Measurements from ENCODE around the gene CGREF1. TPM values are rescaled to one million over a fixed set of nuclear protein-coding genes. Genes with fewer than 3 reads are reported as not detected.
A peak's percentile ranks its signal among the peaks of the same experiment; 100 is the strongest.
"Not testable (repeated sequence)": the region's sequence is repeated elsewhere in the genome, so short reads cannot be mapped to it uniquely, and the experiment has no call there.

Gene CGREF1
- total RNA-seq, 2 experiments from 2014 or later, result not detected

- CTCF ChIA-PET (ENCODE audit: unreplicated experiment), result interaction anchor here (0.6 to 1.1 kb wide), 3 partner anchors 19 to 226 kb away, joined by 3 to 6 read pairs (median 3); no protein-coding TSS in a partner anchor
- no TSS peak for BruUV-seq (replicated peaks)
- Histone ChIP-seq H2AFZ (ENCODE audit: low read length) (peak overlapping the region; percentile 48; the same call in 1 of the 2 replicates), H3K79me2 (ENCODE audit: insufficient read depth, low read depth, low read length) (no peaks in the 10 kb centered on the region), H3K4me1 (ENCODE audit: insufficient read depth, low read length, poor library complexity, severe bottlenecking) (peaks cover 79% of the 10 kb centered on the region), H4K20me1 (ENCODE audit: insufficient read depth, low read length) (no peaks in the 10 kb centered on the region), H3K9me3 (ENCODE audit: low read length) (no peaks in the 10 kb centered on the region), H3K4me3 (ENCODE audit: low read depth, low read length, poor library complexity, severe bottlenecking) (no peak overlapping the region), H3K27ac (ENCODE audit: low read depth, low read length, poor library complexity, severe bottlenecking) (peak overlapping the region; percentile 46), H3K4me2 (ENCODE audit: low read length) (peak overlapping the region; percentile 35), H3K36me3 (ENCODE audit: insufficient read depth, low read length) (no peaks in the 10 kb centered on the region), H3K9me2 (ENCODE audit: insufficient read depth, low read length) (no peaks in the 10 kb centered on the region)
- peak; percentile 59 for DNase-seq (ENCODE audit: low spot score)
- POLR2A ChIA-PET, result interaction anchor here (0.6 to 1.1 kb wide), 4 partner anchors 10 to 25 kb away, joined by 3 to 6 read pairs (median 4); no protein-coding TSS in a partner anchor
- intact Hi-C loops (cut with micrococcal nuclease; ENCODE audit: unreplicated experiment), result no loop called here
- TF ChIP-seq EZH2phosphoT487 (IDR thresholded peaks at IDR 0.05; ENCODE audit: borderline replicate concordance, low read depth, low read length), result no peak
- no peak for TF ChIP-seq CTCF (conservative IDR thresholded peaks at IDR 0.05; ENCODE audit: low read length)
Observed at GRCh38 chr2:27077231-27077630, 41.7 kb downstream of the CGREF1 start.

GRCh38 chr2:27076323-27076722, 42.6 kb downstream of the CGREF1 start:
- Histone ChIP-seq H3K4me1 (ENCODE audit: insufficient read depth, low read length, poor library complexity, severe bottlenecking) (peaks cover 73% of the 10 kb centered on the region), H3K27ac (ENCODE audit: low read depth, low read length, poor library complexity, severe bottlenecking) (peak overlapping the region; percentile 81), H3K9me3 (ENCODE audit: low read length) (no peaks in the 10 kb centered on the region), H3K9me2 (ENCODE audit: insufficient read depth, low read length) (no peaks in the 10 kb centered on the region), H3K4me3 (ENCODE audit: low read depth, low read length, poor library complexity, severe bottlenecking) (no peak overlapping the region), H4K20me1 (ENCODE audit: insufficient read depth, low read length) (no peaks in the 10 kb centered on the region), H3K4me2 (ENCODE audit: low read length) (no peak overlapping the region), H3K79me2 (ENCODE audit: insufficient read depth, low read depth, low read length) (peaks cover 1% of the 10 kb centered on the region; the same call in 1 of the 2 replicates), H3K36me3 (ENCODE audit: insufficient read depth, low read length) (no peaks in the 10 kb centered on the region), H2AFZ (ENCODE audit: low read length) (no peak overlapping the region; the same call in 1 of the 2 replicates)
- TF ChIP-seq CTCF (conservative IDR thresholded peaks at IDR 0.05; ENCODE audit: low read length), result no peak
- no peak for TF ChIP-seq EZH2phosphoT487 (IDR thresholded peaks at IDR 0.05; ENCODE audit: borderline replicate concordance, low read depth, low read length)
- ChIA-PET CTCF (ENCODE audit: unreplicated experiment) (no interaction called here), POLR2A (no interaction called here)
- intact Hi-C loops (cut with micrococcal nuclease; ENCODE audit: unreplicated experiment), result no loop called here
- no TSS peak for BruUV-seq (replicated peaks)
- no peak for DNase-seq (ENCODE audit: low spot score)

GRCh38 chr2:27075566-27075871, 43.4 kb downstream of the CGREF1 start:
- intact Hi-C loops (cut with micrococcal nuclease; ENCODE audit: unreplicated experiment); H3K9me3 ChIP-seq (ENCODE audit: low read length); H3K79me2 ChIP-seq (ENCODE audit: insufficient read depth, low read depth, low read length); DNase-seq (ENCODE audit: low spot score); H4K20me1 ChIP-seq (ENCODE audit: insufficient read depth, low read length); BruUV-seq (replicated peaks); H3K9me2 ChIP-seq (ENCODE audit: insufficient read depth, low read length); H3K36me3 ChIP-seq (ENCODE audit: insufficient read depth, low read length); CTCF ChIA-PET (ENCODE audit: unreplicated experiment): not testable (repeated sequence)
- H3K4me2 ChIP-seq (ENCODE audit: low read length), result peak overlapping the region; percentile 70
- POLR2A ChIA-PET, result interaction anchor here (0.6 to 3.8 kb wide), 2 partner anchors 25 to 355 kb away, joined by 3 to 18 read pairs; partner anchors contain the start of gene AGBL5
- H3K4me1 ChIP-seq (ENCODE audit: insufficient read depth, low read length, poor library complexity, severe bottlenecking), result peaks cover 68% of the 10 kb centered on the region
- H3K27ac ChIP-seq (ENCODE audit: low read depth, low read length, poor library complexity, severe bottlenecking), result peak overlapping the region; percentile 81
- H2AFZ ChIP-seq (ENCODE audit: low read length), result peak overlapping the region; percentile 79
- H3K4me3 ChIP-seq (ENCODE audit: low read depth, low read length, poor library complexity, severe bottlenecking), result peak overlapping the region; percentile 33
